Spinal cord (tissue), 10 donors: ENCODE measurements around the gene NPFF. TPM values are rescaled to one million over a fixed set of nuclear protein-coding genes. Genes with fewer than 3 reads are reported as not detected.

ENCODE experiments used
- DNase-seq, 6 donors: peaks; one replicate each; pipeline versions ENCODE4 v3.0.0 to v3.0.0-alpha.2; 2013 to 2015; ENCODE audit warnings: low spot score in 6 of 6, low read depth in 4 of 6
- H3K27ac ChIP-seq: one replicate; pipeline ENCODE4 v1.5.1; 2013; ENCODE audit warnings: low read depth, low read length, control low read depth
- H3K27me3 ChIP-seq: one replicate; pipeline ENCODE4 v1.6.1; 2013; ENCODE audit warnings: low read length; ENCODE audit not compliant: control insufficient read depth, insufficient read depth
- H3K36me3 ChIP-seq: one replicate; pipeline ENCODE4 v1.6.1; 2013; ENCODE audit warnings: low read length; ENCODE audit not compliant: control insufficient read depth, insufficient read depth
- H3K4me1 ChIP-seq: one replicate; pipeline ENCODE4 v1.6.1; 2013; ENCODE audit warnings: low read length; ENCODE audit not compliant: control insufficient read depth, insufficient read depth
- H3K4me3 ChIP-seq: one replicate; pipeline ENCODE4 v1.5.1; 2013; ENCODE audit warnings: low read depth, low read length, control low read depth
- H3K9me3 ChIP-seq: one replicate; pipeline ENCODE4 v1.6.1; 2013; ENCODE audit warnings: low read length; ENCODE audit not compliant: control insufficient read depth, insufficient read depth
- WGBS: methylation state at CpG from one replicate; pipeline ENCODE4 v1.1.5; 2013; ENCODE audit warnings: missing lambda C conversion rate; ENCODE audit not compliant: insufficient coverage; 5-methylcytosine and 5-hydroxymethylcytosine counted together
- polyA plus RNA-seq, 2 donors: library from polyadenylated mRNA; unstranded; fragments of 120-200 nt; gene quantifications; one replicate each; pipeline ENCODE4 v1.2.1, GENCODE V29; 2013; ENCODE audit not compliant: insufficient read length in 2 of 2
- total RNA-seq, 2 donors: library from RNA; depleted of rRNA in 1 of 2; stranded (reverse); fragments of 120-200 nt in 1 of 2; fragments of >200 nt in 1 of 2; gene quantifications; one replicate each; pipeline versions ENCODE4 v1.2.3 to v1.2.4, GENCODE V29; 2013 to 2014
- donor health status: healthy.

The NPFF gene
- total and polyA plus RNA-seq, 4 donors, result 2.2 to 7.7 (median 4.4) TPM

GRCh38 chr12:53479331-53479730, 28.0 kb downstream of the NPFF start:
- H3K4me1 ChIP-seq, result no peaks in the 10 kb centered on the region
- no peak overlapping the region for H3K4me3 ChIP-seq
- H3K27me3 ChIP-seq, result no peaks in the 10 kb centered on the region
- no CpG with 5 or more reads among the region's 5 CpGs for WGBS
- H3K27ac ChIP-seq, result no peak overlapping the region
- no peak for DNase-seq
- H3K36me3 ChIP-seq, result peaks cover 71% of the 10 kb centered on the region
- H3K9me3 ChIP-seq, result no peaks in the 10 kb centered on the region

GRCh38 chr12:53478865-53479264, 28.4 kb downstream of the NPFF start:
- H3K4me3 ChIP-seq, result no peak overlapping the region
- no peaks in the 10 kb centered on the region for H3K27me3 ChIP-seq
- DNase-seq, result no peak
- H3K4me1 ChIP-seq, result no peaks in the 10 kb centered on the region
- WGBS, result no CpG with 5 or more reads among the region's 1 CpG
- H3K27ac ChIP-seq, result no peak overlapping the region
- peaks cover 71% of the 10 kb centered on the region for H3K36me3 ChIP-seq
- no peaks in the 10 kb centered on the region for H3K9me3 ChIP-seq

- Histone ChIP-seq H3K27ac (no peak overlapping the region), H3K36me3 (peaks cover 62% of the 10 kb centered on the region), H3K4me1 (no peaks in the 10 kb centered on the region), H3K27me3 (no peaks in the 10 kb centered on the region), H3K4me3 (no peak overlapping the region), H3K9me3 (no peaks in the 10 kb centered on the region)
- 54% methylated on average over 2 of the region's 2 CpGs for WGBS
- peak in 1 of 6 donors; percentile 50 for DNase-seq
Observed at GRCh38 chr12:53476769-53477209, 30.5 kb downstream of the NPFF start.

GRCh38 chr12:53474819-53475218, 32.5 kb downstream of the NPFF start:
- Histone ChIP-seq H3K36me3 (peaks cover 60% of the 10 kb centered on the region), H3K27me3 (no peaks in the 10 kb centered on the region), H3K9me3 (no peaks in the 10 kb centered on the region), H3K27ac (no peak overlapping the region), H3K4me3 (no peak overlapping the region), H3K4me1 (no peaks in the 10 kb centered on the region)
- no peak for DNase-seq
- 75% methylated on average over 11 of the region's 13 CpGs for WGBS

- H3K27me3 ChIP-seq, result no peaks in the 10 kb centered on the region
- H3K4me3 ChIP-seq, result no peak overlapping the region
- DNase-seq, result no peak
- no peak overlapping the region for H3K27ac ChIP-seq
- WGBS, result no CpG with 5 or more reads among the region's 2 CpGs
- H3K9me3 ChIP-seq, result no peaks in the 10 kb centered on the region
- H3K4me1 ChIP-seq, result no peaks in the 10 kb centered on the region
- peaks cover 66% of the 10 kb centered on the region for H3K36me3 ChIP-seq
Observed at GRCh38 chr12:53474077-53474476, 33.2 kb downstream of the NPFF start.

- Histone ChIP-seq H3K4me3 (no peak overlapping the region), H3K36me3 (peaks cover 73% of the 10 kb centered on the region), H3K4me1 (no peaks in the 10 kb centered on the region), H3K27ac (no peak overlapping the region), H3K27me3 (no peaks in the 10 kb centered on the region), H3K9me3 (no peaks in the 10 kb centered on the region)
- no peak for DNase-seq
- no CpG with 5 or more reads among the region's 1 CpG for WGBS
Observed at GRCh38 chr12:53472056-53472582, 35.2 kb downstream of the NPFF start.

GRCh38 chr12:53468282-53468681, 39.0 kb downstream of the NPFF start:
- 83% methylated on average over 1 of the region's 1 CpG for WGBS
- DNase-seq, result no peak
- Histone ChIP-seq H3K36me3 (peaks cover 66% of the 10 kb centered on the region), H3K27me3 (no peaks in the 10 kb centered on the region), H3K27ac (no peak overlapping the region), H3K4me3 (no peak overlapping the region), H3K9me3 (no peaks in the 10 kb centered on the region), H3K4me1 (no peaks in the 10 kb centered on the region)

- H3K4me3 ChIP-seq, result no peak overlapping the region
- WGBS, result 100% methylated on average over 1 of the region's 2 CpGs
- H3K27ac ChIP-seq, result no peak overlapping the region
- H3K9me3 ChIP-seq, result no peaks in the 10 kb centered on the region
- no peak for DNase-seq
- H3K27me3 ChIP-seq, result no peaks in the 10 kb centered on the region
- H3K36me3 ChIP-seq, result peaks cover 64% of the 10 kb centered on the region
- H3K4me1 ChIP-seq, result no peaks in the 10 kb centered on the region
Observed at GRCh38 chr12:53467880-53468279, 39.4 kb downstream of the NPFF start.

GRCh38 chr12:53467082-53467481, 40.2 kb downstream of the NPFF start:
- no peaks in the 10 kb centered on the region for H3K4me1 ChIP-seq
- no peaks in the 10 kb centered on the region for H3K27me3 ChIP-seq
- peaks cover 69% of the 10 kb centered on the region for H3K36me3 ChIP-seq
- no peak for DNase-seq
- H3K4me3 ChIP-seq, result no peak overlapping the region
- 100% methylated on average over 2 of the region's 5 CpGs for WGBS
- no peak overlapping the region for H3K27ac ChIP-seq
- H3K9me3 ChIP-seq, result no peaks in the 10 kb centered on the region

GRCh38 chr12:53466640-53467039, 40.6 kb downstream of the NPFF start:
- Histone ChIP-seq H3K36me3 (peaks cover 67% of the 10 kb centered on the region), H3K27me3 (no peaks in the 10 kb centered on the region), H3K27ac (no peak overlapping the region), H3K4me1 (no peaks in the 10 kb centered on the region), H3K9me3 (no peaks in the 10 kb centered on the region), H3K4me3 (no peak overlapping the region)
- no peak for DNase-seq
- WGBS, result 63% methylated on average over 3 of the region's 4 CpGs
